PC-9 (cell line): ENCODE measurements around the gene C2orf68. TPM values are rescaled to one million over a fixed set of nuclear protein-coding genes. Genes with fewer than 3 reads are reported as not detected.

Source experiments
- BruUV-seq: library from RNA; stranded (reverse); fragments of 400-500 nt; replicated peaks from 2 replicates; lab custom pipeline; 2021; lab: Mats Ljungman, UMichigan
- CTCF ChIA-PET: fragments of 300-600 bp; sonication (Branson Sonifier 250); formaldehyde crosslinking; loops from one replicate; lab custom pipeline; 2022; ENCODE audit warnings: antibody characterized with exemption; lab: Charles Lee
- POLR2A ChIA-PET: fragments of 300-600 bp; sonication (Branson Sonifier 250); formaldehyde crosslinking; loops from one replicate; lab custom pipeline; 2022; ENCODE audit warnings: antibody characterized with exemption; ENCODE audit not compliant: unreplicated experiment; lab: Charles Lee
- DNase-seq, 2 experiments: peaks; one replicate each; pipeline versions ENCODE4 v3.0.0 to v3.0.0-alpha.2; 2015 to 2022; ENCODE audit warnings: mixed read lengths in 1 of 2
- H2AFZ ChIP-seq: fragments of 200-600 bp; sonication (generic); 2 replicates; pipeline ENCODE4 v1.8.1; 2017; ENCODE audit warnings: antibody characterized with exemption
- H3F3A ChIP-seq: fragments of 200-600 bp; sonication (generic); 2 replicates; pipeline ENCODE4 v1.8.1; 2017; ENCODE audit warnings: antibody characterized with exemption, mild to moderate bottlenecking, low read depth; ENCODE audit not compliant: insufficient read depth
- H3K27ac ChIP-seq: fragments of 200-600 bp; sonication (generic); 2 replicates; pipeline ENCODE4 v1.6.1; 2016; ENCODE audit warnings: mixed run types
- H3K27me3 ChIP-seq: fragments of 200-600 bp; sonication (generic); 2 replicates; pipeline ENCODE4 v1.6.1; 2016; ENCODE audit warnings: low read depth, mixed run types; ENCODE audit not compliant: insufficient read depth
- H3K36me3 ChIP-seq: fragments of 200-600 bp; sonication (generic); 2 replicates; pipeline ENCODE4 v1.6.1; 2016; ENCODE audit warnings: low read depth, mixed run types
- H3K4me1 ChIP-seq: fragments of 200-600 bp; sonication (generic); replicated peaks from 2 replicates; pipeline ENCODE4 v1.6.1; 2016; ENCODE audit warnings: mixed run types; ENCODE audit not compliant: insufficient read depth
- H3K4me2 ChIP-seq: fragments of 200-600 bp; sonication (generic); 2 replicates; pipeline ENCODE4 v1.6.1; 2017; ENCODE audit warnings: mixed run types
- H3K4me3 ChIP-seq: fragments of 200-600 bp; sonication (generic); 2 replicates; pipeline ENCODE4 v1.6.1; 2016; ENCODE audit warnings: mixed run types
- H3K79me2 ChIP-seq: fragments of 200-600 bp; sonication (generic); 2 replicates; pipeline ENCODE4 v1.6.1; 2017; ENCODE audit warnings: low read depth, mixed run types
- H3K9me2 ChIP-seq: fragments of 200-600 bp; sonication (generic); 2 replicates; pipeline ENCODE4 v1.8.1; 2017; ENCODE audit warnings: mild to moderate bottlenecking; ENCODE audit not compliant: insufficient read depth
- H3K9me3 ChIP-seq: fragments of 200-600 bp; sonication (generic); 2 replicates; pipeline ENCODE4 v1.8.1; 2016; ENCODE audit warnings: low read depth; ENCODE audit not compliant: insufficient read depth
- H4K20me1 ChIP-seq: fragments of 200-600 bp; sonication (generic); 2 replicates; pipeline ENCODE4 v1.8.1; 2017; ENCODE audit not compliant: insufficient read depth
- CTCF ChIP-seq: fragments of 200-600 bp; sonication (generic); conservative IDR thresholded peaks from 2 replicates; pipeline ENCODE4 v1.6.1; 2017; ENCODE audit warnings: mixed run types, antibody characterized with exemption, mild to moderate bottlenecking, moderate library complexity
- EZH2 ChIP-seq: fragments of 200-600 bp; sonication (generic); IDR thresholded peaks from 2 replicates; pipeline ENCODE4 v1.8.0; 2017; ENCODE audit warnings: antibody characterized with exemption, low read depth
- intact Hi-C: fragments of 100-400 bp; cut with micrococcal nuclease; formaldehyde crosslinking; loops from one replicate; pipeline ENCODE4 v1.10.0; 2022; ENCODE audit not compliant: unreplicated experiment
- total RNA-seq: library from RNA; stranded (reverse); gene quantifications from 2 replicates; pipeline ENCODE4 v1.2.3, GENCODE V29; 2021

C2orf68 gene
- total RNA-seq, 1 experiment from 2014 or later = 48.6 TPM

- TF ChIP-seq CTCF = no peak
- no peak for TF ChIP-seq EZH2
- Histone ChIP-seq H3K4me2 (no peak overlapping the region), H3K36me3 (no peaks in the 10 kb centered on the region), H3K9me2 (no peaks in the 10 kb centered on the region), H3F3A (peaks cover 23% of the 10 kb centered on the region), H3K27me3 (no peaks in the 10 kb centered on the region), H3K27ac (no peak overlapping the region), H3K4me1 (peaks cover 28% of the 10 kb centered on the region), H3K9me3 (no peaks in the 10 kb centered on the region), H2AFZ (no peak overlapping the region), H4K20me1 (no peaks in the 10 kb centered on the region), H3K4me3 (no peak overlapping the region), H3K79me2 (peaks cover 8% of the 10 kb centered on the region; the same call in 1 of the 2 replicates)
- no TSS peak for BruUV-seq
- POLR2A ChIA-PET = no interaction called here
- no peak for DNase-seq
- CTCF ChIA-PET = no interaction called here
- intact Hi-C loops = no loop called here
These were observed 21.7 kb downstream of the C2orf68 start for GRCh38 chr2:85589982-85590791.

- no peak for DNase-seq
- ChIA-PET POLR2A (no interaction called here), CTCF (no interaction called here)
- H3K4me3 ChIP-seq = no peak overlapping the region
- H3K9me2 ChIP-seq = no peaks in the 10 kb centered on the region
- H3K79me2 ChIP-seq = peaks cover under 1% of the 10 kb centered on the region; the same call in 1 of the 2 replicates
- BruUV-seq = no TSS peak
- H3K4me1 ChIP-seq = peaks cover 31% of the 10 kb centered on the region
- H3K4me2 ChIP-seq = no peak overlapping the region
- no peaks in the 10 kb centered on the region for H3K36me3 ChIP-seq
- H3K27me3 ChIP-seq = no peaks in the 10 kb centered on the region
- no peaks in the 10 kb centered on the region for H4K20me1 ChIP-seq
- H3K9me3 ChIP-seq = no peaks in the 10 kb centered on the region
- intact Hi-C loops = no loop called here
- peaks cover 18% of the 10 kb centered on the region for H3F3A ChIP-seq
- TF ChIP-seq CTCF (no peak), EZH2 (no peak)
- H3K27ac ChIP-seq = no peak overlapping the region
- no peak overlapping the region for H2AFZ ChIP-seq
These were observed 22.7 kb downstream of the C2orf68 start for GRCh38 chr2:85589181-85589580.

- no TSS peak for BruUV-seq
- Histone ChIP-seq H3K27me3 (no peaks in the 10 kb centered on the region), H3K79me2 (no peaks in the 10 kb centered on the region), H4K20me1 (no peaks in the 10 kb centered on the region), H3K4me2 (no peak overlapping the region), H3K27ac (no peak overlapping the region), H3K4me1 (peaks cover 30% of the 10 kb centered on the region), H3K4me3 (no peak overlapping the region), H2AFZ (no peak overlapping the region), H3F3A (peaks cover 21% of the 10 kb centered on the region), H3K9me2 (no peaks in the 10 kb centered on the region), H3K36me3 (no peaks in the 10 kb centered on the region), H3K9me3 (no peaks in the 10 kb centered on the region)
- CTCF ChIA-PET = no interaction called here
- intact Hi-C loops = no loop called here
- POLR2A ChIA-PET = interaction anchor here (0.7 kb wide), 1 partner anchor 11 kb away, joined by 4 read pairs; no protein-coding TSS in a partner anchor
- TF ChIP-seq CTCF (no peak), EZH2 (no peak)
- no peak for DNase-seq
These were observed 23.2 kb downstream of the C2orf68 start for GRCh38 chr2:85588645-85589044.
